Measurements from ENCODE around the gene DLG1. TPM values are rescaled to one million over a fixed set of nuclear protein-coding genes. Genes with fewer than 3 reads are reported as not detected.

The DLG1 gene
- total and polyA plus RNA-seq, 2 of the 4 experiments (the other 2 are of a cell fraction), result 21.2 to 57.7 TPM

GRCh38 chr3:197218210-197218609 lies 80.2 kb downstream of the DLG1 start:
- in situ Hi-C loops (cut with MboI; ENCODE audit: low sequenced_read_pairs), result no loop called here
- H3K9ac ChIP-seq (ENCODE audit: low read depth, low read length), result no peak overlapping the region
- WGBS, 2 experiments (ENCODE audit: extremely low coverage in 2 of 2, insufficient read length in 1 of 2), result no CpG with 5 or more reads among the region's 3 CpGs
- BruUV-seq (replicated peaks), result no TSS peak
- no peak overlapping the region for H4K91ac ChIP-seq (ENCODE audit: insufficient read depth, low read depth, low read length)
- H3K27me3 ChIP-seq (ENCODE audit: control insufficient read depth, insufficient read depth, low read length), result no peaks in the 10 kb centered on the region
- DNase-seq (no peak), ATAC-seq (ENCODE audit: low read depth) (no peak)
- H2AK9ac ChIP-seq (replicated peaks; ENCODE audit: low read depth, low read length, poor library complexity), result no peak overlapping the region
- no peak overlapping the region for H4K5ac ChIP-seq (ENCODE audit: low read depth, low read length)
- dilution Hi-C loops (cut with HindIII; ENCODE audit: low sequenced_read_pairs, unreplicated experiment), result no loop called here
- no peak for TF ChIP-seq CHD1 (IDR thresholded peaks at IDR 0.05; ENCODE audit: low read depth, low read length)
- TF ChIP-seq MAFK (IDR thresholded peaks at IDR 0.05; ENCODE audit: low read depth, low read length), result no peak
- no peak for TF ChIP-seq BHLHE40 (IDR thresholded peaks at IDR 0.05; ENCODE audit: low read depth, low read length)
- TF ChIP-seq RAD21 (IDR thresholded peaks at IDR 0.05; ENCODE audit: low read length), result no peak
- no peak for TF ChIP-seq USF2 (IDR thresholded peaks at IDR 0.05; ENCODE audit: low read depth, low read length)
- TF ChIP-seq RCOR1 (IDR thresholded peaks at IDR 0.05; ENCODE audit: insufficient replicate concordance, low read length), result no peak
- TF ChIP-seq ELK1 (IDR thresholded peaks at IDR 0.05; ENCODE audit: borderline replicate concordance, low read depth, low read length), result no peak
- TF ChIP-seq NFE2L2 (IDR thresholded peaks at IDR 0.05; ENCODE audit: low read depth, low read length), result no peak
- no peak for TF ChIP-seq CTCF (conservative IDR thresholded peaks at IDR 0.05; ENCODE audit: low read depth, low read length)
- TF ChIP-seq POLR2A (IDR thresholded peaks at IDR 0.05; ENCODE audit: low read depth, low read length), result no peak
- TF ChIP-seq CEBPB (IDR thresholded peaks at IDR 0.05; ENCODE audit: low read depth, low read length), result no peak
- H3K79me1 ChIP-seq (ENCODE audit: low read depth in 1 of 2, low read length in 2 of 2), result peaks cover 9 to 60% of the 10 kb centered on the region in 2 experiments
- no peak overlapping the region for H3K4me3 ChIP-seq (ENCODE audit: insufficient read depth, low read depth, low read length)
- no peak overlapping the region for H2BK20ac ChIP-seq (ENCODE audit: low read depth, low read length)
- no peak overlapping the region for H3K56ac ChIP-seq (ENCODE audit: extremely low read depth, insufficient read depth, low read length)
- peaks cover 4% of the 10 kb centered on the region; the same call in 1 of the 2 replicates for H3K9me1 ChIP-seq (ENCODE audit: insufficient read depth, low read length)
- H4K8ac ChIP-seq (ENCODE audit: low read depth in 2 of 2, low read length in 2 of 2), result no peak overlapping the region
- H2AFZ ChIP-seq (replicated peaks; ENCODE audit: low read length, poor library complexity), result no peak overlapping the region
- no peak overlapping the region for H3K18ac ChIP-seq (ENCODE audit: low read depth, low read length)
- intact Hi-C loops (cut with micrococcal nuclease), result no loop called here
- peaks cover 8% of the 10 kb centered on the region for H3K4me1 ChIP-seq (ENCODE audit: control insufficient read depth, insufficient read depth, low read length)
- no peak overlapping the region for H3K4me2 ChIP-seq (ENCODE audit: low read depth, low read length)
- ChIA-PET CTCF (no interaction called here), POLR2A (ENCODE audit: unreplicated experiment) (no interaction called here)
- H2BK5ac ChIP-seq (ENCODE audit: low read depth, low read length, poor library complexity, severe bottlenecking), result no peak overlapping the region
- no peak overlapping the region for H2BK15ac ChIP-seq (ENCODE audit: low read depth, low read length)
- H2AK5ac ChIP-seq (ENCODE audit: low read depth, low read length), result no peak overlapping the region
- H3K14ac ChIP-seq (replicated peaks; ENCODE audit: low read depth, low read length), result no peak overlapping the region
- H3K4ac ChIP-seq (ENCODE audit: low read depth, low read length), result no peak overlapping the region
- peaks cover 2% of the 10 kb centered on the region; the same call in 1 of the 2 replicates for H3K36me3 ChIP-seq (ENCODE audit: control insufficient read depth, insufficient read depth, low read length)
- no peaks in the 10 kb centered on the region for H3K9me3 ChIP-seq (ENCODE audit: control insufficient read depth, insufficient read depth, low read length)
- H3K23ac ChIP-seq (ENCODE audit: low read depth, low read length), result no peak overlapping the region
- H4K20me1 ChIP-seq (ENCODE audit: insufficient read depth, low read length), result peaks cover 37% of the 10 kb centered on the region
- H3K27ac ChIP-seq (ENCODE audit: insufficient read depth, low read length), result no peak overlapping the region
- H2BK120ac ChIP-seq (ENCODE audit: low read depth, low read length), result no peak overlapping the region

Data from IMR-90 (cell line).